ENCODE data around the gene CR1. TPM values are rescaled to one million over a fixed set of nuclear protein-coding genes. Genes with fewer than 3 reads are reported as not detected.
"Not testable (repeated sequence)": the region's sequence is repeated elsewhere in the genome, so short reads cannot be mapped to it uniquely, and the experiment has no call there.

The CR1 gene
- total RNA-seq, 2 experiments from 2014 or later, result 0.02 to 0.05 TPM

GRCh38 chr1:207546677-207547357 lies 50.9 kb downstream of the CR1 start:
- H3K27ac Mint-ChIP-seq; DNase-seq; intact Hi-C loops (cut with DNase I, micrococcal nuclease); POLR2A ChIA-PET; H3K9me3 Mint-ChIP-seq (ENCODE audit: low read depth); H3K4me3 Mint-ChIP-seq; H3K27me3 Mint-ChIP-seq; H3K36me3 Mint-ChIP-seq (ENCODE audit: low read depth); H3K4me1 Mint-ChIP-seq; CTCF ChIA-PET: not testable (repeated sequence)
- peak; percentile 51 for ATAC-seq

GRCh38 chr1:207554823-207555222 lies 58.9 kb downstream of the CR1 start:
- ATAC-seq, result peak; percentile 47

GRCh38 chr1:207565546-207566468 lies 69.8 kb downstream of the CR1 start:
- H3K36me3 Mint-ChIP-seq (ENCODE audit: low read depth), result no peaks in the 10 kb centered on the region
- H3K4me3 Mint-ChIP-seq, result no peak overlapping the region
- no peaks in the 10 kb centered on the region for H3K4me1 Mint-ChIP-seq
- POLR2A ChIA-PET, result no interaction called here
- H3K9me3 Mint-ChIP-seq (ENCODE audit: low read depth), result no peaks in the 10 kb centered on the region
- no peak for ATAC-seq
- CTCF ChIA-PET, result no interaction called here
- H3K27ac Mint-ChIP-seq, result no peak overlapping the region
- no peaks in the 10 kb centered on the region for H3K27me3 Mint-ChIP-seq
- DNase-seq, result no peak
- intact Hi-C loops (cut with DNase I, micrococcal nuclease), result no loop called here

More at GRCh38 chr1:207554823-207555222, 58.9 kb downstream of the CR1 start:
- H3K4me3 Mint-ChIP-seq; H3K27ac Mint-ChIP-seq; H3K4me1 Mint-ChIP-seq; H3K9me3 Mint-ChIP-seq (ENCODE audit: low read depth); POLR2A ChIA-PET; CTCF ChIA-PET; H3K36me3 Mint-ChIP-seq (ENCODE audit: low read depth); DNase-seq; H3K27me3 Mint-ChIP-seq; intact Hi-C loops (cut with DNase I, micrococcal nuclease): not testable (repeated sequence)

GRCh38 chr1:207571926-207572325 lies 76.0 kb downstream of the CR1 start:
- intact Hi-C loops (cut with DNase I, micrococcal nuclease); H3K4me3 Mint-ChIP-seq; H3K36me3 Mint-ChIP-seq (ENCODE audit: low read depth); H3K27ac Mint-ChIP-seq; POLR2A ChIA-PET; H3K27me3 Mint-ChIP-seq; DNase-seq; CTCF ChIA-PET; H3K4me1 Mint-ChIP-seq; H3K9me3 Mint-ChIP-seq (ENCODE audit: low read depth): not testable (repeated sequence)
- peak; percentile 66 for ATAC-seq

- POLR2A ChIA-PET; H3K9me3 Mint-ChIP-seq (ENCODE audit: low read depth); H3K36me3 Mint-ChIP-seq (ENCODE audit: low read depth); CTCF ChIA-PET; intact Hi-C loops (cut with DNase I, micrococcal nuclease); H3K27me3 Mint-ChIP-seq; ATAC-seq; H3K4me1 Mint-ChIP-seq; H3K4me3 Mint-ChIP-seq; DNase-seq; H3K27ac Mint-ChIP-seq: not testable (repeated sequence)
Observed at GRCh38 chr1:207573074-207573473, 77.1 kb downstream of the CR1 start.

- H3K36me3 Mint-ChIP-seq (ENCODE audit: low read depth); DNase-seq; H3K27me3 Mint-ChIP-seq; ATAC-seq; H3K27ac Mint-ChIP-seq; H3K4me3 Mint-ChIP-seq; intact Hi-C loops (cut with DNase I, micrococcal nuclease); H3K4me1 Mint-ChIP-seq; CTCF ChIA-PET; H3K9me3 Mint-ChIP-seq (ENCODE audit: low read depth); POLR2A ChIA-PET: not testable (repeated sequence)
Observed at GRCh38 chr1:207575381-207575780, 79.4 kb downstream of the CR1 start.

- ChIA-PET CTCF (interaction anchor here (0.6 to 2.3 kb wide), 6 partner anchors 26 to 385 kb away, joined by 3 to 12 read pairs (median 5); no protein-coding TSS in a partner anchor), POLR2A (no interaction called here)
- ATAC-seq, result peak; percentile 39
- no peak overlapping the region for H3K27ac Mint-ChIP-seq
- no peaks in the 10 kb centered on the region for H3K36me3 Mint-ChIP-seq (ENCODE audit: low read depth)
- no peaks in the 10 kb centered on the region for H3K9me3 Mint-ChIP-seq (ENCODE audit: low read depth)
- DNase-seq, result no peak
- intact Hi-C loops (cut with DNase I, micrococcal nuclease), result loop anchor here in 1 of 2 experiments (1.0 kb wide), 1 partner anchor 41 kb away; no protein-coding TSS in a partner anchor
- peaks cover 6% of the 10 kb centered on the region for H3K27me3 Mint-ChIP-seq
- H3K4me3 Mint-ChIP-seq, result no peak overlapping the region
- H3K4me1 Mint-ChIP-seq, result no peaks in the 10 kb centered on the region
Observed at GRCh38 chr1:207578796-207579435, 83.0 kb downstream of the CR1 start.

GRCh38 chr1:207579436-207579799 lies 83.5 kb downstream of the CR1 start:
- CTCF ChIA-PET, result interaction anchor here (0.6 to 2.3 kb wide), 5 partner anchors 26 to 385 kb away, joined by 3 to 12 read pairs (median 7); no protein-coding TSS in a partner anchor
- intact Hi-C loops (cut with DNase I, micrococcal nuclease), result loop anchor here in 1 of 2 experiments (1.0 kb wide), 1 partner anchor 41 kb away; no protein-coding TSS in a partner anchor
- ATAC-seq, result peak; percentile 84
- Mint-ChIP-seq H3K36me3 (ENCODE audit: low read depth) (no peaks in the 10 kb centered on the region), H3K4me1 (no peaks in the 10 kb centered on the region), H3K27me3 (peaks cover 6% of the 10 kb centered on the region), H3K27ac (no peak overlapping the region), H3K9me3 (ENCODE audit: low read depth) (no peaks in the 10 kb centered on the region), H3K4me3 (no peak overlapping the region)
- DNase-seq, result peak; percentile 63
- POLR2A ChIA-PET, result no interaction called here

GRCh38 chr1:207581496-207582153 lies 85.7 kb downstream of the CR1 start:
- ATAC-seq (no peak), DNase-seq (no peak)
- ChIA-PET POLR2A (interaction anchor here (0.5 kb wide), 1 partner anchor 61 kb away, joined by 3 read pairs; no protein-coding TSS in a partner anchor), CTCF (no interaction called here)
- no peak overlapping the region for H3K4me3 Mint-ChIP-seq
- H3K27me3 Mint-ChIP-seq, result peaks cover 6% of the 10 kb centered on the region
- H3K36me3 Mint-ChIP-seq (ENCODE audit: low read depth), result no peaks in the 10 kb centered on the region
- H3K27ac Mint-ChIP-seq, result no peak overlapping the region
- H3K4me1 Mint-ChIP-seq, result no peaks in the 10 kb centered on the region
- intact Hi-C loops (cut with DNase I, micrococcal nuclease), result no loop called here
- H3K9me3 Mint-ChIP-seq (ENCODE audit: low read depth), result no peaks in the 10 kb centered on the region

GRCh38 chr1:207589506-207589905 lies 93.5 kb downstream of the CR1 start:
- H3K9me3 Mint-ChIP-seq (ENCODE audit: low read depth); H3K36me3 Mint-ChIP-seq (ENCODE audit: low read depth); H3K4me3 Mint-ChIP-seq; intact Hi-C loops (cut with DNase I, micrococcal nuclease); POLR2A ChIA-PET; H3K27ac Mint-ChIP-seq; DNase-seq; ATAC-seq; CTCF ChIA-PET; H3K4me1 Mint-ChIP-seq: not testable (repeated sequence)
- H3K27me3 Mint-ChIP-seq, result peaks cover 31% of the 10 kb centered on the region

- H3K4me1 Mint-ChIP-seq; ATAC-seq; H3K36me3 Mint-ChIP-seq (ENCODE audit: low read depth); H3K4me3 Mint-ChIP-seq; H3K9me3 Mint-ChIP-seq (ENCODE audit: low read depth); DNase-seq; CTCF ChIA-PET; POLR2A ChIA-PET; intact Hi-C loops (cut with DNase I, micrococcal nuclease); H3K27ac Mint-ChIP-seq: not testable (repeated sequence)
- H3K27me3 Mint-ChIP-seq, result peaks cover 32% of the 10 kb centered on the region
Observed at GRCh38 chr1:207591205-207591604, 95.2 kb downstream of the CR1 start.
